GM19455 (cell line): Measurements from ENCODE around the gene COL8A1.
"Not testable (repeated sequence)": the region's sequence is repeated elsewhere in the genome, so short reads cannot be mapped to it uniquely, and the experiment has no call there.

Experiments
- ATAC-seq: cut with Tn5 transposase; IDR thresholded peaks from one replicate; pipeline ENCODE4 v1.9.1; 2021; ENCODE audit not compliant: unreplicated experiment

COL8A1 gene

DNA sequence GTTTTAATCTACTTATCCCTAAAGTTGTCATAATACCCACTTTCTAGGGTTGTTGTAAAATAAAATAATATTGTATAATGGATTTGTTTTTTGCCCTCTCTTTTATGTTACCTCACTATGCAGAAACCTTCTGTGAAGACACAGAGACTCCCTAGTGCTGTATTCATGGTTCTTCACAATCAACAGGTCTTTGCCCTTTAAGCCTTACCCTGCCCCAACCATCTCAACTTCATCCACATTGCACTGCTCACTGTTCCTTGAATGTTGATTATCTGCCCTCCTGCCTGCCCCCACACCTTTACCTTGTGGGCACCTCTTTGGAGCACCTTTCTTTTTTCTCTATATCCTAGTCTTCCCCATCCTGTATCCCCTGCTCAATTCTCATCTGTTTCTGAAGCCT is 200.4 kb downstream of the COL8A1 start:
- no peak for ATAC-seq

DNA sequence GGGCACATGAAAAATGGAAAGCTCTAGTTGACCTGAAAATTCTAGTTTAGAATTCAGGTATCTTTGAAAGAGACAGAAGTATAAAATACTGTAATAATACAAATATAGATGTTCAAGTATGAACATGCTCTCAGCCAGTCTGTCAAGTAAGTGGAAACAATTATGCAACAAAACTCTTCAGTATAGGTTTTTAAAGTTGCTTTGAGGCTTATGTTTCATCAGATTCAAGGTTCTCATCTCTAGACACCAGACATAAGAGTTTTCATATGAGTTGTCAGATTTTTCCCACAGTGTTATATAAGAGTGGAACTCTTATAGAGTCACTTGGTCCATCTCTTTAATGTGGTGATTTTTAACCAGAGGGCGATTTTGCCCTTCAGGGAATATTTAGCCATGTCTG is 201.2 kb downstream of the COL8A1 start:
- ATAC-seq: no peak

DNA sequence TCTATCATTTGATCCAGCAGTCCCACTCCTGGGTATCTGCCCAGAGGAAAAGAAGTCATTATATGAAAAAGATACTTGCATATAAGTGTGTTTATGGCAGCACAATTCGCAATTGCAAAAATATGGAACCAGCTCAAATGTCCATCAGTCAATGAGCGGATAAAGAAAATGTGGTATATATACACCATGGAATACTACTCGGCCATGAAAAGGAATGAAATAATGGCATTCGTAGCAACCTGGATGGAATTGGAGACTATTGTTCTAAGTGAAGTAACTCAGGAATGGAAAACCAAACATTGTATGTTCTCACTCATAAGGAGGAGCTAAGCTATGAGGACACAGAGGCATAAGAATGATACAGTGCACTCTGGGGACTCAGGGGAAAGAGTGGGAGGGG is 203.6 kb downstream of the COL8A1 start:
- not testable (repeated sequence) for ATAC-seq

DNA sequence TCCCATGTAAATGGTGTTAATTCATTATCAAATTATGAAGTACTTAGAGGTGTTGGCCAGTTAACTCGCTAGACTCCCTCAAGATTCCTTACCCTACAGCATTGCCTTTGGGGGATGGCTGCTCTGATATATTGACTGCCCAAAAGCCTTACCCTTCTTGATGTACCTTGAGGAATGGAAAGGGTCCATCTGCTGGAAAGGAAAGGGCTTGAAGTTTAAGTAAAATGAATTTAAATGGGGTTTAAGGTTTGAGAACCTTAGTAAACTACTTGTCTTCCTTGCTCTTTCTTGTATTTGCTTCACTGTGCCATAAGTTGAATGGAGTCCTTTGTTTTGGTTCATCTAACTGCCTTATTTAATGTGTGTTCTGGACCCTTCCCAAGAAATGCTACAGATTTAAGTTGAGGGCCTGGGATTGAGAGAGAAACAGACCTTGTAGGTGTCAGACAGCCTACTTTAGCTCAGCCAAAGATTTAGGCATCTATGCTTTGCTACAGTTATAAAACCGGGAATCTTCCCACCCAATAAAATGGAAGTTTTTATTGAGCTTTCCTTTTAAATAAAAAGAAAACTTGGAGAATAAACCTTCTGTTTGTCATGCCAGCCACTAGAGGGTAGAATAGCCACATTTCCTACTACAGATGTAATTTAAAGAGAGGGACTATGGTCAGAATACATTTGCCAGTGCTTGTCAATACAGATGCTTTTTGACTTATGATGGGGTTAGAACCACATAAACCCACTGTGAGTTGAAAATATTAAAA is 204.6 kb downstream of the COL8A1 start:
- no peak for ATAC-seq

DNA sequence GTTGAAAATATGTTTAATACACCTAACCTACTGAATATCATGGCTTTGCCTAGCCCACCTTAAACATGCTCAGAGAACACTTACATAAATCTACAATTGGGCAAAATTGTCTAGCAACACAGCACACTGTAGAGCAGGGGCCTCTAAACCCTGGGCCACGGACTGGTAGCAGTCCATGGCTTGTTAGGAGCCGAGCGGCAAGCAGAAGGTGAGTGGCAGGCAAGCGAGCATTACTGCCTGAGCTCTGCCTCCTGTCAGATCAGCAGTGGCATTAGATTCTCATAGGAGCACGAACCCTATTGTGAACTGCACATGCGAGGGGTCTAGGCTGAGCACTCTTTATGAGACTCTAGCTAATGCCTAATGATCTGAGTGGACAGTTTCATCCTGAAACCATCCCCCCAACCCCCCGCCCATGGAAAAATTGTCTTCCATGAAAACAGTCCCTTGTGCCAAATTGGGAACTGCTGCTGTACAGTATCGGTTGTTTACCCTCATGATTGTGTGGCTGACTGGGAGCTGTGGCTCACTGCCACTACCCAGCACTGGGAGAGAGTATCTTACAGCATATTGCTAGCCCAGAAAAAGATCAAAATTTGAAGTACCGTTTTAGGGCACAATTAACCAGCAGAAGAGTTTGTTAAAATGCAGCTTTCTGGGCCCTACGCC is 205.3 kb downstream of the COL8A1 start:
- ATAC-seq: no peak

DNA sequence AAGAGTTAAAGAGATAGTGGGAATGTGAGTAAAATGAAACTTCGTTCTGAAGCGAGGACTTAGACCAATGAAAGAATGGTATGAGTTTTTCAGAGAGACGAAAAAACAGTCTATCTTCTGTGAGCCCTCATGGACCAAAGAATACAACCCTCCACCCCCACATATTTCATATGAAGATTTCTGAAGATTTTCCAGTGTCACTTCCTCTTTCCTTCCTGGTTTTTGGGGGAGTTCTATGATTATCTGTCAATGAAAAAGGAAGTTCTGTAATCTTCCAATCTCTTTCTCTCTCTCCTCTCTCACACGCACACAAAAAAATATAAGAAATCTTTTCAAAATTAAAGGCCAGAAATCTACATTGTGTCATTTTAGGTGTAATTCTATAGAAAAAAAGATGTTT is 206.9 kb downstream of the COL8A1 start:
- no peak for ATAC-seq

DNA sequence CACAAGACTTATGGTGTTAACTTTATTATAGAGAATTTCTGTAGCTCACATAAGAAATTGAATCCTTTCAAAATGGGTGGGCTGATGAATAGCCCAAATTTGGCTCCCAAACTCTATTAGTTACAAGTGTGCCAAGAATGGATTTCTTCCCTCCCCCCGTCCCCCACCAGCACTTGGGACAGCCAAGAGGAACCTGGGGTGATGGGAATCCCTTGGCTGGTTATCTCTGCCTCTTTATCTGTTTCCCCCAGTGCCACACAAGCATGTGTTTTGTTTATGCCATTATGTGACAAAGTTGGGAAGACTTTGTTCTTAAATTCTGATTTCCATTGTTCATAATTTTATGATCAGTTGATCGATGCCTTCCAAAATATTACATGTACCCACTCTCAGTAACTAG is 207.6 kb downstream of the COL8A1 start:
- no peak for ATAC-seq

DNA sequence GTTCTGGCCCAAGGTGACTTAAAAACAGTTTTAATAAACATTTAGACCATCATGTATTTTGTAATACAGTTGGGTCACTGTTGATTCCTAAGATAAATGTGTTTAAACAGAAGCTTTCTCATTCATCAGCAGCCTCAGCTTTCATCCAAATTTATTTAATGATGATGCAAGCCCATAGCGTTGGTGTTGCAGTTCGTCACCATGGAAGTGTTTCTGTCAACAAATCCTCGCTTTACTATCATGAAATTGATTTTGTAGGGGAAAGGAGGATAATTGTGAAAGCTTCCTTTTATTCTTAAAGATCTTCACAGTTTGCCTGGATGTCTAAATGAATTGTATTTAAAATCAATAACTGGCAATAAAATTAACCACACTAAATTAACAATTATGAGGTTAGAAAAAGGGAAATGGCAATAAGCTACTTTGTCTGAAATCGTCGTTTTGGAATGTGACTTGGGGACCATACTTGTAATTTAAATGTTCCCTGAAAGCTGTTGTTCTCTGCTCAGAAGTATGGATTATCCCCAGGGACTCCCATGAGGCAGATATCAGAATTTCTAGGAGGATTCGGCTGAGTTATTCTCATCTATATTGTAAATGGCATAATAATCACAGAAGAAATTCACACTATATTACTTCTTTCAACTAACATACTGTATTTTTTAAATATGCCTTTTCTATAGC is 208.2 kb downstream of the COL8A1 start:
- no peak for ATAC-seq

DNA sequence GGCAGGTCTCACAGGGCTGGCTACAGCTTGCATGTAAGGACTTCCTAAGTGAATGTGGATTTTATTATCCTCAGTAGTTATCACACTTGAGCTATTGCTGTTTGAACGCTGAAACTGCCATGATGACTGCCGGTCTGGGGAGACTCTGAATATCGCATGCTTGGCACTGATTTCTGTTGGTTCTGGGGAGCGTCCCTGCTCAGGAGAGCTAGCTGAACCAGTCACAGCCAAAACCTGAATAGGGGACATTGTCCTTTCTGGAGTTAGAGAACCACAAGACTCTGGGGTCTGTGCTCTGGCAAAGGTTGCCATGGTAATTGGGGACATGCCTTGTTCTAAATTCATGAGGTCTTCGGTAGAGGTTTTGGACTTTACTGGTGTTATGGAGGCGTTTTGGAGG is 210.0 kb downstream of the COL8A1 start:
- no peak for ATAC-seq
